NT2/D1 (cell line): Measurements from ENCODE around the gene IL13RA2.

Experiments
- YY1 ChIP-seq: IDR thresholded peaks from 2 replicates; pipeline ENCODE4 v1.6.1; 2011; ENCODE audit not compliant: insufficient read length, insufficient read depth
- ZNF274 ChIP-seq: IDR thresholded peaks from 2 replicates; pipeline ENCODE4 v1.6.1; 2011; ENCODE audit warnings: mild to moderate bottlenecking, low read depth, low read length

DNA sequence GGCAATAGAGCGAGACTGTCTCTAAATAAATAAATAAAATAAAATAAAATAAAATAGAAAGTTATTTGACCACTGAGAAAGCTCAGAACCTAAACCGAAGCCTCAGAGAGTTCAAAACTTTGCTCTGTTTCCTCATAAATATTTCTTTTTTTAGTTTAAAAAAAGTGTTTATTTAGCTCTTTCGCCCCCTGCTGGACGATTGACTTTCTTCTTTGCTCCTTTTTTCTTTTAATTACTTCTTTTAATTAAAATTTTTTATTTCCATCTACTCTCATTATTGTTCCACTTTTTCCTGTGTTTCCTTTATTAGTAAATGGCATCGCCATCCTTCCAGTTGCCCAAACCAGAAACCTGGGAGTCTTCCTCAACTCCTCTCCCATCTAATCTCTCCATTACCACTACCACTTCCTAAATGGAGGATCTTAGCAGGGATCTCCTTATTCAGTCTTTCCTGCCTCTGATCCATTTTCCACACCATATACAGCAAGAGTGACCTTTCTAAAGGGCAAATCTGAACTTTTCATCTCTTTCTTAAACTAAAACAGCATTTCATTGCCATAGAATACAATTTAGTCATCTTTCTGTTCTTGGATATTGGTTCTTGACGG is 728 bp upstream of the IL13RA2 start:
- TF ChIP-seq ZNF274 (no peak), YY1 (no peak)
